Upper lobe of right lung (tissue), 1 donor: ENCODE measurements around the gene MEN1. TPM values are rescaled to one million over a fixed set of nuclear protein-coding genes. Genes with fewer than 3 reads are reported as not detected.
A peak's percentile ranks its signal among the peaks of the same experiment; 100 is the strongest.

Experiments
- ATAC-seq: fragments of 200-7000 bp; cut with Tn5 transposase; one replicate; pipeline ENCODE4 v1.9.1; 2020; ENCODE audit warnings: mild to moderate bottlenecking, moderate library complexity
- DNase-seq: peaks from one replicate; pipeline ENCODE4 v3.0.0-alpha.2; 2020
- H3K27ac ChIP-seq: fragments of 200-600 bp; one replicate; pipeline ENCODE4 v1.8.0; 2022
- H3K27me3 ChIP-seq: fragments of 200-600 bp; one replicate; pipeline ENCODE4 v1.8.0; 2022; ENCODE audit warnings: mild to moderate bottlenecking
- H3K36me3 ChIP-seq: fragments of 200-600 bp; one replicate; pipeline ENCODE4 v1.8.0; 2022
- H3K4me1 ChIP-seq: fragments of 200-600 bp; one replicate; pipeline ENCODE4 v1.8.0; 2022
- H3K4me3 ChIP-seq: fragments of 200-600 bp; one replicate; pipeline ENCODE4 v1.8.0; 2022; ENCODE audit warnings: mild to moderate bottlenecking
- H3K9me3 ChIP-seq: fragments of 200-600 bp; one replicate; pipeline ENCODE4 v1.8.0; 2022
- intact Hi-C: fragments of 100-400 bp; cut with DNase I; formaldehyde crosslinking; loops from one replicate; pipeline ENCODE4 v1.11.0; 2022
- total RNA-seq: library from RNA; stranded (reverse); fragmentation: NEBNext Ultra II Directional; extraction: Animal tissue kit (Norgen Biotek cat#: 25700); gene quantifications from one replicate; pipeline ENCODE4 v1.2.1, GENCODE V29; 2021
- TF ChIP-seq, protein P1 (sequence below): fragments of 200-600 bp; IDR thresholded peaks from one replicate; pipeline ENCODE4 v1.8.0; 2022; ENCODE audit warnings: antibody characterized with exemption
- donor health status: DM: no; HTN: yes; CAD: no; lungs with severe emphysema.

MEN1 gene
- total RNA-seq, 1 donor from 2014 or later = 22.5 TPM

DNA sequence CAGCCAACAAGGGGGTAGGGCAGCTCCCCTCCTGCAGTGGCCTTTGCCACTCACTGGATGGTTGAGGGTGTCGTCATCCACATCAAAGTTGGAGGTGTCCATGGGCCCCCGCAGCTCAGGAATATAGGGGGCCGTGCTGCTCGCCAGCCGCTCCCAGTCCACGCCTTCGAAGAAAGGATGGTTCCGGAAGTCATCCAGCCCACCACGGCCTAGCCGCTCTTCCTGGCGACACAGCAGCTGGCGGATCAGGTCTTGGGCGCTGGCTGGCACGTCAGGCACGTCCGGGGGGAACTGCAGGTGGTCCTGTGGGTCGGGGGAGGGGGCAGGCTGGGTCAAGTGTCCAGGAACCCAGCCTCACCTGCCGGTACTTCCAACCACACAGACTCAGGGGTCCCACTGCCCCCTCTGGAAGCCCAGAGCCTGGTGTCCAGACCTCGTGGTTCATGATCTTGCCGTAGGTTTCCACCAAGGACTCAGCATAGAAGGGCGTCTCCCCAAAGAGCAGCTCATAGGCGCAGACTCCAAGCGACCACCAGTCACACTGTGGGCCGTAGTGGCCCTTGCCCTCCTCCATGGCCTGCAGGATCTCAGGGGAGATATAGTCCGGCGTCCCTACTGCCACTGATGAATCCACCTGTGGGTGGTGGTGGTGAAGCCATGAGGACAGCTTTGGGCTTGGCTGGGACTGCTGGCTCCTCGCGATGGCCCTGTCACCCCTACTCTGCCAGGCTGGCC lies 28.4 kb upstream of the MEN1 start:
- Histone ChIP-seq H3K36me3 (no peaks in the 10 kb centered on the region), H3K4me1 (peaks cover 11% of the 10 kb centered on the region), H3K9me3 (no peaks in the 10 kb centered on the region), H3K27ac (no peak overlapping the region), H3K27me3 (no peaks in the 10 kb centered on the region), H3K4me3 (no peak overlapping the region)
- DNase-seq (no peak), ATAC-seq (no peak)
- intact Hi-C loops = no loop called here
- TF ChIP-seq, protein P1, sequence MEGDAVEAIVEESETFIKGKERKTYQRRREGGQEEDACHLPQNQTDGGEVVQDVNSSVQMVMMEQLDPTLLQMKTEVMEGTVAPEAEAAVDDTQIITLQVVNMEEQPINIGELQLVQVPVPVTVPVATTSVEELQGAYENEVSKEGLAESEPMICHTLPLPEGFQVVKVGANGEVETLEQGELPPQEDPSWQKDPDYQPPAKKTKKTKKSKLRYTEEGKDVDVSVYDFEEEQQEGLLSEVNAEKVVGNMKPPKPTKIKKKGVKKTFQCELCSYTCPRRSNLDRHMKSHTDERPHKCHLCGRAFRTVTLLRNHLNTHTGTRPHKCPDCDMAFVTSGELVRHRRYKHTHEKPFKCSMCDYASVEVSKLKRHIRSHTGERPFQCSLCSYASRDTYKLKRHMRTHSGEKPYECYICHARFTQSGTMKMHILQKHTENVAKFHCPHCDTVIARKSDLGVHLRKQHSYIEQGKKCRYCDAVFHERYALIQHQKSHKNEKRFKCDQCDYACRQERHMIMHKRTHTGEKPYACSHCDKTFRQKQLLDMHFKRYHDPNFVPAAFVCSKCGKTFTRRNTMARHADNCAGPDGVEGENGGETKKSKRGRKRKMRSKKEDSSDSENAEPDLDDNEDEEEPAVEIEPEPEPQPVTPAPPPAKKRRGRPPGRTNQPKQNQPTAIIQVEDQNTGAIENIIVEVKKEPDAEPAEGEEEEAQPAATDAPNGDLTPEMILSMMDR = no peak

DNA sequence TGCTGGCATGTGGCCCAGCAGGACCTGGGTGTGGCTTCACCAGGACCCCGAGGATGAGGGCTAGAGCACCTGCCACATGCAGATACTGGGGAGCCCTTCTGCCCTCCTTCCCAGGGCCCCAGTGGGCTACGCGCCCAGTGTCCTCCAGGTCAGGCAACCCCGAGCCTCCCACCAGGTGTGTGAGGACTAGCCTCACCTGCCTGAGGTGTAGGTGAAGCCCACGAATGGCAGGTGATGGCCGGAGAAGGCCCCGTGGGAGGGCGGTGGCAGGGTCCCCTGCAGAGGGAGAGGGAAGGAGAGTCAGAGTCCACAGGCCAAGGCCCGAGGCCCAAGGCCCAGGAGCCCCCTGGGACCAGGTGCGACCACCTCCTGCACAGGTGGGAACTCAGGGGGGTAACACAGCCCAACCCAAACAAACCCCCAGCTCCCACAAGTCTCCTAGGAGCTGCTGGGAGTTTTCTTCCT lies 27.6 kb upstream of the MEN1 start:
- intact Hi-C loops = no loop called here
- no peaks in the 10 kb centered on the region for H3K27me3 ChIP-seq
- DNase-seq = peak; percentile 59
- H3K9me3 ChIP-seq = no peaks in the 10 kb centered on the region
- no peak for ATAC-seq
- TF ChIP-seq, protein P1 = no peak
- H3K4me1 ChIP-seq = peaks cover 5% of the 10 kb centered on the region
- no peak overlapping the region for H3K4me3 ChIP-seq
- peaks cover 3% of the 10 kb centered on the region for H3K36me3 ChIP-seq
- no peak overlapping the region for H3K27ac ChIP-seq

DNA sequence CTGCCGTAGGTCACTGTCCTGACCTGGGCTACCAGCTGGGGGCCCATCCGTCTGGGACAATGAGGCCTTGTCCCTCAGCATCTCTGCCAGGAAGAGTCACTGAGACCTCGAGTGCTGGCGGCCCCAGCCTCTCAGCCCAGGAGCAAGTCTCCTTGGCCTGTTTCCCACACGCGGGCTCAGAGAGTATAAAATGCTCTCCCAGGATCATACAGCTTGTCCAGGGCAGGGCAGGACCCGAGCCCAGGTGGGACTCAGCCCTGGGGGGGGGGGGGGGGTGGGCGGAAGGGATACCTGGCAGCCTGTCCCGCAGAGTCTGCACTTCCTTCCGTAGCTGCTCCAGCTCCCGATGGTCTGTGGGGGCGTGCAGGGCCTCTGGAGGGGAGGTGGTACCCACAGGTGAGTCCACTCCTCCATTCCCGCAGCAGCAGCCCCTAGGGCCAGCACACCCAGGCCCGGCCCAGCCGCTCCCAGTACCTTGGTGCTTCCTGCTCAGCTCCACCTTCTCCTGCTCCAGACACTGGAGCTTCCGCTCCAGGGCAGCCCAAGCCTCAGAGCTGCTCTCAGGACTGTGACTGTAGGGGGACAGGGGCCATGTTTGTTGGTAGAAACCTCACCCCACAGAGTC lies 26.2 kb upstream of the MEN1 start:
- no peaks in the 10 kb centered on the region for H3K27me3 ChIP-seq
- H3K36me3 ChIP-seq = peaks cover 4% of the 10 kb centered on the region
- peak; percentile 60 for DNase-seq
- TF ChIP-seq, protein P1 = no peak
- H3K4me1 ChIP-seq = no peaks in the 10 kb centered on the region
- no peaks in the 10 kb centered on the region for H3K9me3 ChIP-seq
- intact Hi-C loops = no loop called here
- H3K4me3 ChIP-seq = no peak overlapping the region
- ATAC-seq = no peak
- H3K27ac ChIP-seq = no peak overlapping the region

DNA sequence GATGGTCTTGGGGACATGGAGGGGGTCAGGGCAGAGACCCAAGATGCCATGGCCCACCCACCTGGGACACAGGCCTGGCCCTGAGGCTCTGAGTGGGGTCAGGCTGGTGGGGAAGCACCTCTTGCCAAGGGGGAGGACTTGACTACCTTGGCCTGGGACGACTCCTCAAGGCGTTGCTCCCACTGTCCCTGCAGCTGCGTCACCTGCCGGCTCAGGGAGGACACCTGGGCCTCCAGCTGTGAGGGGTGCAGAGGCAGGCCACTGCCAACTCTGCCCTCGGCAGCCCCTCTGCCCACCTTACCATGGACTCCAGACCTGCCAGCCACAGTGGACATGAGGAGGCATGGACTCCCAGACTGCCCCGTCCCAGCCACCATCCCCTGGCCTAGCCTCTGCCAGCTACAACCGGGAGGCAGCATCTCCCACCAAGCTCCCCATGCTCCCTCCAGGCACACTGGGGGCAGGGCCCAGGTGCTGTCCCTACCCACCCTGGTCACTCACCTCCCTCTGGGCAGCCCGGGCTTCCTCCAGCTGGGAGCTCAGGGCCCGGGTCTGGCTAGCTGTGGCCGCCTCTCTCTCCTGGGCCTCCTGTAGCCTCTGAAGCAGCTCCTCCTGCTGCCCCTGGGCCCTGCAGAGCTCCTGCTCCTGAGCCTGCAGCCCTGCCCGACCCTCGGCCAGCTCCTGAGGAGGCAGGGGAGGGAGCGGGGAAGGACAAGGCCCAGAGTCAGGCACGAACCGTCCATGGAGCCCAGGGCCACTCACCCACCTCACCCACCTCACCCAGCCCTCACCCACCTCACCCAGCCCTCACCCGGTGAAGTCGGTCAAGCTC lies 25.5 kb upstream of the MEN1 start:
- Histone ChIP-seq H3K27me3 (no peaks in the 10 kb centered on the region), H3K4me1 (no peaks in the 10 kb centered on the region), H3K36me3 (peaks cover 4% of the 10 kb centered on the region), H3K9me3 (no peaks in the 10 kb centered on the region), H3K27ac (peak overlapping the region; percentile 30), H3K4me3 (no peak overlapping the region)
- ATAC-seq (peak; percentile 3), DNase-seq (peak; percentile 47)
- intact Hi-C loops = no loop called here
- TF ChIP-seq, protein P1 = no peak

DNA sequence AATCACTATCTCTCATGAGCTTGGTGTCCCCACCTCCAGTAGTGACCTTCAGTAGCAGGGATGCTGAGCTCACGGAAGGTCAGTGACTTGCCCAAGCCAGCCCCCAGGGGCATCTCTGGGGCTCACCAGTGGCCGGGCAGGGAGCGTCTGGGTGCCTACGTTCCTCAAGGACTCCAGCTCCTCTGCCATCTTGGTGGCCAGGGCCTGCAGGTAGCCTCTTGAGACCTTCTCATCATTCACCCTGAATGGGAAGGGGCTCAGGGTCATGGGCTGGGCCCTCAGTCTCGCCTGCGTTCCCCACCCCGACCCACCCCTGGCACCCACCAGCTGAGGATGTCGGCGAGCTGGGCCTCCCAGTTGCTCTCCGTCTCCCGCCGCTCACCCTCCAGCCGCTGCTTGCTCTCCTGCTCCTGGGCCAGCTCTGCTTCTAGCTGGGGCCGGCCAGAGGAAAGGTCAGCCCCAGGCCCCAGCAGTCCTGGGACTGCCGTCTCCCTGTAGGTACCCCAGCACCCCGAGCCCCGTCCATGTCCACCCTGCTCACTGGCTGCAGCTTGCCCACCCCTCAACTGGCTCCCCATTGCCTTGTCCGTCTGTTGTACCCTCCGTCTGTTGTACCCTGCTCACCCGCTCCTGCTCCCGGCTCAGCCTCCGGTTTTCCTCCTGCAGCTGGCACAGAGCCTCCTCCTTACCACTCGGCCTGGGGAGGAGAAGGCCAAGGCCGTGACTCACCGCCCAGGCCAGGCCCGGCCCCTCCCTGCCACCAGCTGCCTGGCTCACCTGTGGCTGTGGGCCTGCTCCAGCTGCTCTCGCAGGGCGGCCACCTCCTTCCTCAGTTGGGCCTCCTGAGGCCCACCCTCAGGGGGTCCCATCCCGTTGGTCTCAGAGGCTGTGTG lies 24.6 kb upstream of the MEN1 start:
- H3K4me1 ChIP-seq = no peaks in the 10 kb centered on the region
- intact Hi-C loops = no loop called here
- no peaks in the 10 kb centered on the region for H3K9me3 ChIP-seq
- ATAC-seq (peak; percentile 87), DNase-seq (peak; percentile 87)
- H3K4me3 ChIP-seq = no peak overlapping the region
- peaks cover 4% of the 10 kb centered on the region for H3K36me3 ChIP-seq
- H3K27ac ChIP-seq = peak overlapping the region; percentile 30
- H3K27me3 ChIP-seq = no peaks in the 10 kb centered on the region
- TF ChIP-seq, protein P1 = no peak
